H1 (cell line): Measurements from ENCODE around the gene FBLN2. TPM values are rescaled to one million over a fixed set of nuclear protein-coding genes. Genes with fewer than 3 reads are reported as not detected.

Experiments used
- CTCF ChIA-PET: fragments of 300-600 bp; sonication (Branson Sonifier 250); formaldehyde crosslinking; loops from one replicate; lab custom pipeline; 2021; ENCODE audit not compliant: partially characterized antibody; lab: Charles Lee
- POLR2A ChIA-PET: fragments of 300-600 bp; sonication (Branson Sonifier 250); formaldehyde crosslinking; loops from one replicate; lab custom pipeline; 2021; ENCODE audit warnings: inconsistent platforms; ENCODE audit not compliant: partially characterized antibody; lab: Charles Lee
- DNase-seq, 2 experiments: peaks; one replicate each; pipeline versions ENCODE4 v3.0.0 to v3.0.0-alpha.2; 2010 to 2022; ENCODE audit warnings: low spot score in 2 of 2, low read depth in 1 of 2, mixed read lengths in 1 of 2
- FAIRE-seq: peaks from 2 replicates; lab custom pipeline; 2011; peaks lifted over from hg19 to GRCh38; lab: Jason Lieb, UNC
- H2AFZ ChIP-seq: 2 replicates; pipeline ENCODE4 v1.8.1; 2012; ENCODE audit warnings: low read length, inconsistent platforms
- H2AK5ac ChIP-seq: 2 replicates; pipeline ENCODE4 v1.6.1; 2013; ENCODE audit warnings: low read depth, low read length
- H2BK120ac ChIP-seq: replicated peaks from 2 replicates; pipeline ENCODE3; 2013; ENCODE audit warnings: low read depth, low read length, inconsistent platforms
- H2BK12ac ChIP-seq: 2 replicates; pipeline ENCODE4 v1.6.1; 2013; ENCODE audit warnings: low read depth, low read length
- H2BK15ac ChIP-seq: 2 replicates; pipeline ENCODE4 v1.6.1; 2013; ENCODE audit warnings: low read length
- H2BK20ac ChIP-seq: 2 replicates; pipeline ENCODE4 v1.6.1; 2013; ENCODE audit warnings: low read length
- H2BK5ac ChIP-seq: 2 replicates; pipeline ENCODE4 v1.6.1; 2013; ENCODE audit warnings: low read depth, low read length
- H3K14ac ChIP-seq: 2 replicates; pipeline ENCODE4 v1.6.1; 2013; ENCODE audit warnings: inconsistent platforms; ENCODE audit not compliant: insufficient read length
- H3K18ac ChIP-seq: 2 replicates; pipeline ENCODE4 v1.6.1; 2013; ENCODE audit warnings: low read length; ENCODE audit errors: extremely low read depth
- H3K23ac ChIP-seq: 2 replicates; pipeline ENCODE4 v1.6.1; 2013; ENCODE audit warnings: inconsistent platforms; ENCODE audit not compliant: insufficient read length
- H3K23me2 ChIP-seq: 2 replicates; pipeline ENCODE4 v1.6.1; 2013; ENCODE audit warnings: low read depth, low read length
- H3K27ac ChIP-seq: 2 replicates; pipeline ENCODE4 v1.6.1; 2011; ENCODE audit warnings: low read depth, low read length, inconsistent platforms
- H3K27me3 ChIP-seq, 4 experiments: replicated peaks in 1 of 4; 1 replicate in 1 of 4; 2 replicates in 3 of 4; pipeline versions ENCODE4 v1.6.1 to v1.8.1; 2011 to 2013; ENCODE audit warnings: low read length in 3 of 4, mild to moderate bottlenecking in 3 of 4, inconsistent platforms in 2 of 4, mixed read lengths in 2 of 4, moderate library complexity in 1 of 4; ENCODE audit not compliant: control insufficient read depth in 3 of 4, insufficient read depth in 3 of 4; ENCODE audit errors: extremely low read depth in 1 of 4
- H3K36me3 ChIP-seq, 4 experiments: 2 replicates each; pipeline versions ENCODE4 v1.6.1 to v1.8.1; 2011 to 2013; ENCODE audit warnings: mild to moderate bottlenecking in 4 of 4, low read length in 3 of 4, moderate library complexity in 2 of 4, control low read depth in 1 of 4, inconsistent platforms in 1 of 4; ENCODE audit not compliant: insufficient read depth in 4 of 4, control insufficient read depth in 2 of 4
- H3K4ac ChIP-seq: replicated peaks from 2 replicates; pipeline ENCODE3; 2013; ENCODE audit warnings: low read length, low read depth, mixed read lengths, inconsistent platforms; ENCODE audit not compliant: insufficient read length
- H3K4me1 ChIP-seq, 4 experiments: replicated peaks in 1 of 4; 1 replicate in 1 of 4; 2 replicates in 3 of 4; pipeline versions ENCODE4 v1.6.1 to v1.8.1; 2011 to 2013; ENCODE audit warnings: low read length in 3 of 4, inconsistent platforms in 2 of 4, mixed read lengths in 1 of 4; ENCODE audit not compliant: insufficient read depth in 4 of 4, control insufficient read depth in 3 of 4
- H3K4me2 ChIP-seq, 2 experiments: 2 replicates each; pipeline versions ENCODE4 v1.6.1 to v1.8.1; 2011 to 2013; ENCODE audit warnings: low read depth in 2 of 2, low read length in 2 of 2, control low read depth in 1 of 2, inconsistent platforms in 1 of 2, mild to moderate bottlenecking in 1 of 2; ENCODE audit not compliant: insufficient read depth in 1 of 2
- H3K4me3 ChIP-seq, 4 experiments: fragments of 200-600, 300-600 bp in 1 of 4; sonication (generic), shearing (Covaris generic), sonication (Bioruptor Twin) in 1 of 4; 2 replicates each; pipeline versions ENCODE4 v1.5.1 to v1.8.1; 2011 to 2016; ENCODE audit warnings: low read length in 4 of 4, low read depth in 3 of 4, control low read depth in 2 of 4, inconsistent platforms in 2 of 4, mild to moderate bottlenecking in 2 of 4, mixed read lengths in 1 of 4, moderate library complexity in 1 of 4; ENCODE audit not compliant: insufficient read depth in 2 of 4; ENCODE audit errors: extremely low read depth in 1 of 4
- H3K56ac ChIP-seq: replicated peaks from 2 replicates; pipeline ENCODE3; 2013; ENCODE audit warnings: low read depth, mild to moderate bottlenecking, mixed read lengths, low read length, inconsistent platforms; ENCODE audit not compliant: insufficient read length
- H3K79me1 ChIP-seq: 2 replicates; pipeline ENCODE4 v1.6.1; 2013; ENCODE audit warnings: low read depth, low read length, control low read depth
- H3K79me2 ChIP-seq, 2 experiments: 2 replicates each; pipeline versions ENCODE4 v1.6.1 to v1.8.1; 2012 to 2013; ENCODE audit warnings: low read length in 2 of 2, mild to moderate bottlenecking in 2 of 2, inconsistent platforms in 1 of 2; ENCODE audit not compliant: insufficient read depth in 2 of 2, control insufficient read depth in 1 of 2
- H3K9ac ChIP-seq, 4 experiments: replicated peaks in 1 of 4; 1 replicate in 1 of 4; 2 replicates in 3 of 4; pipeline versions ENCODE4 v1.6.1 to v1.8.1; 2011 to 2013; ENCODE audit warnings: low read depth in 3 of 4, low read length in 3 of 4, control low read depth in 2 of 4, mild to moderate bottlenecking in 2 of 4, moderate library complexity in 2 of 4, inconsistent platforms in 1 of 4; ENCODE audit errors: extremely low read depth in 1 of 4
- H3K9me3 ChIP-seq, 2 experiments: 2 replicates each; pipeline versions ENCODE4 v1.6.1 to v1.8.1; 2012 to 2013; ENCODE audit warnings: mild to moderate bottlenecking in 2 of 2, moderate library complexity in 2 of 2, control low read depth in 1 of 2, inconsistent platforms in 1 of 2, low read depth in 1 of 2, low read length in 1 of 2, mixed read lengths in 1 of 2; ENCODE audit not compliant: insufficient read depth in 2 of 2
- H4K20me1 ChIP-seq, 2 experiments: replicated peaks in 1 of 2; 2 replicates each; pipeline versions ENCODE3 to v1.8.1; 2011 to 2013; ENCODE audit warnings: inconsistent platforms in 2 of 2, low read length in 2 of 2, mild to moderate bottlenecking in 1 of 2; ENCODE audit not compliant: insufficient read depth in 2 of 2, control insufficient read depth in 1 of 2
- H4K5ac ChIP-seq: 2 replicates; pipeline ENCODE4 v1.6.1; 2013; ENCODE audit warnings: low read length, low read depth, mixed read lengths, inconsistent platforms; ENCODE audit not compliant: insufficient read length
- H4K8ac ChIP-seq: 2 replicates; pipeline ENCODE4 v1.8.0; 2013; ENCODE audit warnings: mild to moderate bottlenecking, moderate library complexity, low read length, inconsistent platforms; ENCODE audit not compliant: insufficient read depth; ENCODE audit errors: extremely low read depth
- H4K91ac ChIP-seq: replicated peaks from 2 replicates; pipeline ENCODE3; 2013; ENCODE audit warnings: low read length, mixed read lengths, inconsistent platforms; ENCODE audit not compliant: insufficient read length
- KDM1A ChIP-seq: fragments of 200-600, 300-600 bp; sonication (generic); IDR thresholded peaks from 2 replicates; pipeline ENCODE4 v1.7.1; 2016; ENCODE audit warnings: mild to moderate bottlenecking, low read length, borderline replicate concordance
- TBP ChIP-seq: IDR thresholded peaks from 2 replicates; pipeline ENCODE4 v1.6.1; 2011; ENCODE audit warnings: low read depth, low read length, improper control_type of control experiment
- WGBS, 2 experiments: shearing (Covaris generic) in 1 of 2; methylation state at CpG; one replicate each; pipeline versions ENCODE4 v1.1.6 to v1.1.7; 2013 to 2015; ENCODE audit warnings: low lambda C conversion rate in 2 of 2, mixed read lengths in 2 of 2, inconsistent platforms in 1 of 2, low coverage in 1 of 2, missing lambda C conversion rate in 1 of 2; ENCODE audit not compliant: insufficient replicate concordance in 2 of 2, insufficient coverage in 1 of 2, insufficient read length in 1 of 2; ENCODE audit errors: extremely low coverage in 1 of 2, missing lambda C conversion rate in 1 of 2; 5-methylcytosine and 5-hydroxymethylcytosine counted together
- polyA plus RNA-seq, 7 experiments: library from polyadenylated mRNA; depleted of rRNA in 3 of 7; stranded (reverse) in 5 of 7; unstranded in 2 of 7; fragments of >200 nt in 5 of 7; fragments of 200-250 nt in 2 of 7; gene quantifications; 1 replicate in 5 of 7; 2 replicates in 1 of 7; 4 replicates in 1 of 7; pipeline versions ENCODE4 v1.2.1 to v1.2.3, GENCODE V29; 2011 to 2013; ENCODE audit warnings: missing spikeins in 2 of 7, mixed read lengths in 2 of 7
- total RNA-seq: library from RNA; stranded (reverse); fragmentation: NEBNext Ultra II Directional; extraction: Animal tissue kit (Norgen Biotek cat#: 25700); gene quantifications from 2 replicates; pipeline ENCODE4 v1.2.1, GENCODE V29; 2021

Gene FBLN2
- total and polyA plus RNA-seq, 2 of the 8 experiments (the other 6 are each of a cell fraction or from before 2014, with no cell fraction given): 17.4 to 24.2 TPM

- Histone ChIP-seq H4K5ac (no peak overlapping the region), H3K9ac (no peak overlapping the region), H3K4ac (no peak overlapping the region), H2BK5ac (no peak overlapping the region), H4K20me1 (no peaks in the 10 kb centered on the region), H2BK15ac (no peak overlapping the region), H2BK20ac (no peak overlapping the region), H3K4me2 (no peak overlapping the region), H2AK5ac (no peak overlapping the region), H3K18ac (no peak overlapping the region), H3K23ac (no peak overlapping the region)
- 89% methylated on average over 6 of the region's 6 CpGs; no CpG with 5 or more reads in 1 of the 2 experiments for WGBS, 2 experiments
- CTCF ChIA-PET: interaction anchor here (1.2 to 51.2 kb wide), 7 partner anchors 8 to 115 kb away, joined by 3 to 856 read pairs (median 4); no protein-coding TSS in a partner anchor
- POLR2A ChIA-PET: interaction anchor here (1.0 kb wide), 1 partner anchor 37 kb away, joined by 3 read pairs; no protein-coding TSS in a partner anchor
- TF ChIP-seq TBP: no peak
- peak; percentile 75 for TF ChIP-seq KDM1A
- TF ChIP-seq, all 59 proteins: peak for 1
- H3K36me3 ChIP-seq: no peaks in the 10 kb centered on the region
- no peaks in the 10 kb centered on the region for H3K23me2 ChIP-seq
- H3K56ac ChIP-seq: no peak overlapping the region
- H4K8ac ChIP-seq: no peak overlapping the region
- peak overlapping the region; percentile 82 for H2AFZ ChIP-seq
- no peak overlapping the region for H3K27ac ChIP-seq
- DNase-seq (no peak), FAIRE-seq (no peak)
- H4K91ac ChIP-seq: no peak overlapping the region
- peaks cover 0 to 5% (median 1%) of the 10 kb centered on the region in 4 experiments; a peak in 2 of 7 replicates for H3K4me1 ChIP-seq
- no peaks in the 10 kb centered on the region for H3K27me3 ChIP-seq
- H3K79me1 ChIP-seq: no peaks in the 10 kb centered on the region
- H3K79me2 ChIP-seq: no peaks in the 10 kb centered on the region
- H3K4me3 ChIP-seq: no peak overlapping the region
- H2BK120ac ChIP-seq: no peak overlapping the region
- H3K14ac ChIP-seq: no peak overlapping the region
- no peaks in the 10 kb centered on the region for H3K9me3 ChIP-seq
- H2BK12ac ChIP-seq: no peak overlapping the region
These were observed 11.5 kb upstream of the FBLN2 start for GRCh38 chr3:13537244-13537908.
